ENCODE measurements around the gene EFTUD2.
"Not testable (repeated sequence)": the region's sequence is repeated elsewhere in the genome, so short reads cannot be mapped to it uniquely, and the experiment has no call there.

- TF ChIP-seq CTCF (IDR thresholded peaks at IDR 0.05); ZFX (IDR thresholded peaks at IDR 0.05; ENCODE audit: borderline replicate concordance): not testable (repeated sequence)
Observed at GRCh38 chr17:44945652-44946051, 46.4 kb upstream of the EFTUD2 start.

Data from 22Rv1 (cell line).